GM12873 (cell line): Measurements from ENCODE around the gene ELL.

Experiments
- TF ChIP-seq, protein P1 (sequence below): IDR thresholded peaks from 2 replicates; pipeline ENCODE4 v1.5.1; 2012; ENCODE audit warnings: low read depth, mild to moderate bottlenecking, moderate library complexity, low read length, control low read depth; ENCODE audit not compliant: insufficient read depth; ENCODE audit errors: missing control alignments

ELL gene

DNA sequence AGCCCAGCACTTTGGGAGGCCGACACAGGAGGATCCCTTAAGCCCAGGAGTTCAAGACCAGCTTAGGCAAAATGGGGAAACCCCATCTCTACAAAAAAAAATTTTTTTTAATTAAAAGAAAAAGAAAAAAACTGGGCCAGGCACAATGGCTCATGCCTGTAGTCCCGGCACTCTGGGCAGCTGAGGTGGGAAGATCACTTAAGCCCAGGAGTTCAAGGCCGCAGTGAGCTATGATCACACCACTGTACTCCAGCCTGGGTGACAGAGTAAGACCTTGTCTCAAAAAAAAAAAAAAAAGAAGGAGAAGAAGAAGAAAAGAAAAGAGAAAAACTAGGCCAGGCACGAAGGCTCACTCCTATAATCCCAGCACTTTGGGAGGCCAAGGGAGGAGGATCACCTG lies 4.3 kb downstream of the ELL start:
- TF ChIP-seq, protein P1, sequence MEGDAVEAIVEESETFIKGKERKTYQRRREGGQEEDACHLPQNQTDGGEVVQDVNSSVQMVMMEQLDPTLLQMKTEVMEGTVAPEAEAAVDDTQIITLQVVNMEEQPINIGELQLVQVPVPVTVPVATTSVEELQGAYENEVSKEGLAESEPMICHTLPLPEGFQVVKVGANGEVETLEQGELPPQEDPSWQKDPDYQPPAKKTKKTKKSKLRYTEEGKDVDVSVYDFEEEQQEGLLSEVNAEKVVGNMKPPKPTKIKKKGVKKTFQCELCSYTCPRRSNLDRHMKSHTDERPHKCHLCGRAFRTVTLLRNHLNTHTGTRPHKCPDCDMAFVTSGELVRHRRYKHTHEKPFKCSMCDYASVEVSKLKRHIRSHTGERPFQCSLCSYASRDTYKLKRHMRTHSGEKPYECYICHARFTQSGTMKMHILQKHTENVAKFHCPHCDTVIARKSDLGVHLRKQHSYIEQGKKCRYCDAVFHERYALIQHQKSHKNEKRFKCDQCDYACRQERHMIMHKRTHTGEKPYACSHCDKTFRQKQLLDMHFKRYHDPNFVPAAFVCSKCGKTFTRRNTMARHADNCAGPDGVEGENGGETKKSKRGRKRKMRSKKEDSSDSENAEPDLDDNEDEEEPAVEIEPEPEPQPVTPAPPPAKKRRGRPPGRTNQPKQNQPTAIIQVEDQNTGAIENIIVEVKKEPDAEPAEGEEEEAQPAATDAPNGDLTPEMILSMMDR: no peak

DNA sequence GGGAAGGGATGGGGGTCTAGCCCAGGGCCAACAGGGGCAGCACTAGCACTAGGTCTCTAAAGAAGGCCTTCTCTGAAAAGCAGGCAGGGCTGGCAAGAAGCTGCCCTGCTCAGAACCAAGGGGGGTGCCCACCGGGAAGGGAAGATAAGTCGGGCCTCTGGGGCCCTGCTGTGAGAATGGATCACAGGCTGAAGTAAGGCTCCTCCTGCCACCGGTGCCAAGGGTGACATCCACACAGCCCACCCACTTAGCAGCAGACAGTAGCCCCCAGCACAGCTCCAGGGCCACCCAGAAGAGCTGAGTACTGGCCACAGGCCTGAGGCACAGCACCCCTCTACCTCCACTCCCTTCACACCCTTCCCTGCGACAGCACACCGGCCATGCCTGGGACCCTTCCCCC lies 5.9 kb downstream of the ELL start:
- TF ChIP-seq, protein P1: no peak

DNA sequence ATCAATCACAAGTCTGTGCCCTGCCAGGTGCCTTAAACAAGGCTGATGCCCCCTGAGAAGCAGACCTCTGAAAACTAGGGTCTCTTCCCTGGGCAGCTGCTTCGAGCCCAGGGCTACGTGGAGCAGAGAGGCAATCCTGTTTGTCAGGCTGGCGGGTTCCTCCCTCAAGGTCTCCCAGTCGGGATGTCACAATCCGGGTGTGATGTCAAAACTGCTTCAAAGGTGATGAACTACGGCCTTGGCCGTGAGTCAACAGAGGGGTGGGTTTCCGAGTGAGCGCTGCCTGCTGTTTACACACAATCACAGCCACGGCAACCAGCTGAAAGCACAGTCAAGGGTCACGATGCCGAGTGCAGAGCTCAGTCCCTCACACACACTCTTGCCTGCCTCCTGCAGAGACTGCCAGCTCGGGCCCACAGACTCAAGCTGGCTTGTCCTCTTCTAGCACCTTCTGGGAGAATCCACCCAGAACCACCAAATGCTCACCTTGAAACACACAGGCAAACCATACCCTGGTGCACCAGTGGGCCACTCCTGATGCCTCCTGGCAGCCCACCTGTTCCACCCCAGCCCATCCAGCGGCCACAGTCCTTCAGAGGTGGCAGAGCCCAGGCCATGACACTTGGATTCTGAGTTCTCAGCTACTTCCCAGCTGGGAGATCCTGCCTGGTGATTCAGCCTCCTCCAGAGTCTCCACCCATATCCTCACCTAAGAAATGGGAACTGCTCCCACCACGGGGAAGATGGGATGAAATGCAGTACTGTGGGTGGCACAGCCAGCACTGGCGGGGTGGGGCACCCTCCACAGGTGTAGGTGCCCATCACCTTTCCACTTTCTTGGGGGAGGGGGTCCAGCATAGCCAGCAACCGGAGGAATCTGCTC lies 6.8 kb downstream of the ELL start:
- TF ChIP-seq, protein P1: no peak

DNA sequence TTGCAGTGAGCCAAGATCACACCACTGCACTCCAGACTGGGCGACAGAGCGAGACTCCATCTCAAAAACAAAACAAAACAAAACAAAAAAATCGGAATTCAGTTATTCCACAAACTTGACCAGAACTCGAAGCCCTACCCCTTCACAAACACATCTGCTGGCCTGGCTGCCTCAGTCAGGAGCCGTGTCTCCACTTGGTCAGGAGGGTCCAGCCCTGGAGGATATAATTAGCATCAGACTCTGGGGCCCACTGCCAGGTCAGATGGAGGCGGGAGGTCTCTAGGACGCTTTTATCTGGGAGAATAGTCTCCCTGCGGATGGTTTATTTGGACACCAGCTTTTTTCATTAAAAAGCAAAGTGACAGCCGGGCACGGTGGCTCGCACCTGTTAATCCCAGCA lies 8.0 kb downstream of the ELL start:
- TF ChIP-seq, protein P1: no peak

DNA sequence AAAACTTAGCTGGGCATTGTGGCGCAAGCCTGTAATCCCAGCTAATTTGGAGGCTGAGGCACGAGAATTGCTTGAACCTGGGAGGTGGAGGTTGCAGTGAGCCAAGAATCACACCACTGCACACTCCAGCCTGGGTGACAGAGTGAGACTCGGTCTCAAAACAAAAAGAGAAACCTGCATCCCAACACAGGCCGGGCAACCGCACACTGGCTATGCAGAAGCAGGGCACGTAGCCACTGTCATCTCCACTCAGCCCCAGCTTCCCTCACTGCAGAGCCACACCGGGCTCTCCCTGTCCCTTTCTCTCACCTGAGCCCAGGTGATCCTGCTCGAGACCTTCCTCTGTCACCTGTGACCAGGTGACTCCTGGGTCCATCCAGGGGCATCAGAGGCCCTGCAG lies 11.7 kb downstream of the ELL start:
- TF ChIP-seq, protein P1: no peak

DNA sequence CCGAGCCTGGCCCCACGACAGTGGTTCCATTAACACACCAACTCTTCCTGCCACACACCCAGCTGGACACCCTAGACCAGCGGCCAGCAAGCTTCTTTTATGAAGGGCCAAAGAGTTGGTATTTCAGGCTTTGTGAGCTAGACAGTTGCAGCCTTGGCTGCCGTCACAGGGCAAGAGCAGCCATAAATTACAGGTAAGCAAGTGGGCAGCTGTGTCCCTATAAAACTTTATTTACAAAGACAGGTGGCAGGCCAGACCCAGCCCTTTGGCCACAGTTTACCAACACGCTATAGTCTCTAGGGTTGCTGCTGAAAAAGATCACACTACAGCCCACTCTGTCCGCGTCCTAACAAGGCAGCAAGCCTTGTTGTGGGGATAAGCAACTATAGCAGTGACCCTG lies 13.3 kb downstream of the ELL start:
- TF ChIP-seq, protein P1: no peak

DNA sequence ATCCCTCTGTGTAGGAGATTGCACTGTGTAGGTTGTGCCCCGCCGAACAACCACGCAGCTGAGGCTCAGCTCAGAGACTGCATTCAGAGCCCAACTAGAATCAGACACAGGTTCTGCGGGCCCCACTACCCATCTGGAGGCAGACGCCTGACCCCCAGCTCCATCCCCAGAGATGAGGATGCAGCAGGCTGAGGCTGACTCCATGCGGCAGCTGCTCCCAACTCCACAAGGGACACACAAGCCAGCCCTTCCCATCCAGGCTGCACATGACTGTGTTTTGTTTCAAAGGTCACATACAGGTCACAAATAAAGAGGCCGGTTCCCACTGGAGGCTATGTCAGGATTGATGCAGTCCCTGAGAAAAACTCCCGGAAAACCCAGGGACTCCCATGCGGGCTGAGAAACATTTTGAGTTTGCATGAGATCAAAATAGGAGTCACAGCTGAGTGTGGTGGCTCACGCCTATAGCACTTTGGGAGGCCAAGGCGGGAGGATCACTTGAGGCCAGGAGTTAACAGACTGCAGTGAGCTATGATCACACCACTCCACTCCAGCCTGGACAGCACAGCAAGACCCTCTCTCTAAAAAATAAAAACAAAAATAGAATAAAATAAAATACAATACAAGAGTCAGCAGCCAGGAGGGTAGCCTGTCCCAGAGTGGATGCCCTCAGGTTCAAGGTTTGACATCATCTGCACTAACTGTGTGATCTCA lies 14.0 kb downstream of the ELL start:
- TF ChIP-seq, protein P1: no peak
